IPS-18c (cell line): Measurements from ENCODE around the gene CCL13.

Experiments used
- H3K4me3 ChIP-seq: 2 replicates; pipeline ENCODE4 v1.7.0; 2013; ENCODE audit warnings: low read depth, mild to moderate bottlenecking, low read length, moderate library complexity; ENCODE audit not compliant: insufficient read depth
- H3K9me3 ChIP-seq: one replicate; pipeline ENCODE4 v1.6.1; 2013; ENCODE audit warnings: mild to moderate bottlenecking, low read length, moderate library complexity; ENCODE audit not compliant: control insufficient read depth, insufficient read depth

CCL13 gene

DNA sequence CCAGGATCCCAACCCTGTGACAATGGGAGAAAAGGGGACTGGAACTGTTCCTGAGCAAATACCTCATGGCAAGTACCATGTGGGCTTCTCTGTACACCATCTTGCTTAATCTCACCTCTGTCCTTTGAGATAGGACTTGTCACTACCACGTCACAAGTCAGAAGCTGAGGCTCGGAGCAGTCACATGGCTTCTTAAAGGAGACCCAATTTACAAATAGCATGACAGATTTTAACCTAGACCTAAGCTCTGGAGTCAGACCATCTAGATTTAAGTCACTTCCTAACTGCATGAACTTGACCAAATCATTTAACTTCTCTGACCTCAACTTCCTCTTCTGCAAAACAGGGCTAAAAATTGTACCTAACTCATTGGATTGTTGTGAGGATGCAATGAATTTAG, 42.7 kb downstream of the CCL13 start:
- H3K9me3 ChIP-seq: no peaks in the 10 kb centered on the region
- no peak overlapping the region for H3K4me3 ChIP-seq

DNA sequence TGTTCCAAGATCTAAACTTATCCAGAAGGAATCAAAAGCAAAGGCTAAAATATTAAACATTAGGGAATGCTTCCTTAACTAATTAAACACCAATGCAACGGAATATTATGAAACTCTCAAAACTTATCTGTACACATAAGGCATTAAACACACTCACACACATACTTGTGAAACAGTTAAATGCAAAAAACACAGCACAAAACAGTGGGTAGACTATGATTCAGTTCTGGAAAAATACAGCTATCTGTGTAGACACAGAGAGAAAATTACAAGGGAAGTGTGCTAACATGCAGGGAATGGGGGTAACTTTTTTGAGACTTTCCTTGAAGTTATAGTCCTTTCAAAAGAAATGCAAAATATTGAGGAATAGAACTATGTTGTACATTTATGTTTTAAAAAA, 43.4 kb downstream of the CCL13 start:
- H3K4me3 ChIP-seq: no peak overlapping the region
- no peaks in the 10 kb centered on the region for H3K9me3 ChIP-seq

DNA sequence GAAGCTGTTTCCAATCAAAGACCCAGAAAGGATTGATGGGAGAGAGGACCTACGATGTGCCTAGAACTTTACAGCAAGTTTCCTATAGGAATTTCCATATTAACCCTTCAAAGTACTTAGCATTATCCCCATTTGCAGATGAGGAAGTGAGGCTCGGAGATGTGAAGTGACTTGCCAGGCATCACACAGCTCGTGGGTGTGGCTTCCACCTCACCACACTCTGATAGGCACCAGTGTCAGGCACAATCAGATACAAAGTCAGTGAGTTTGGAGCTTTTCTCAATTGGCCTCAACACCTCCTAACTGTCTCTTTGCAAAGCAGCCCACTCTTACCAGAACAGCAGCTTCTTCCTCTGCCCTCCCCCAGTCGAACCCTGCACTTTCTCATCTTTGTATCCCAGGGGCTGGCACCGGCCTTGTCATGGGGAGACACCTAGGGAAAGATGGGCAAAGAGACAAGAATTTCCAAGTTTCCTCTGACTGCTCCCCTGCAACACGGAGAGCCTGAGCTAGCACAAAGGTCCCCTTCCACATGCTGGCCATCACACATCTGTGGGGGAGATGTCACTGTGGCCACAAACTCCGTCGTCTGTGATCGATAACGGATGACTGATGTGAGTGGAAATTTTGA, 44.1 kb downstream of the CCL13 start:
- Histone ChIP-seq H3K4me3 (no peak overlapping the region), H3K9me3 (no peaks in the 10 kb centered on the region)

DNA sequence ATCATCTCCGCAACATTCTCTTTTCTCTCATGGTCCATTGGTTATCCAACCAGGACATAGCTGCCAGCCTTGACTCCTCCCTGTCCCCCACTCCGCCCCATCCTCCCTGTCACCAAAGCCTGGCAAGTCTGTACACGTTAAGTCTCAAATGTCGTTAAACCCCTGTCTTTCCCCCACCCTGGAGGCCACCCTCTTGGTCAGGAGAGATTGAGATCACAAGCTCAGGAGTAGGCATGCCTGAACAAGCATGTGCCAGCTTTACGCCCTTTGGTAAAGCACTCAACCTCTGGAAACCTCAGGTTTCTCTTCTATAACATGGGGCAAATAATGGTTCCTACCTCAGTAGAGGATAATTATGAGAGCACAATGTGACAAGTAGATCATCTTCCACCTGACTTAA, 44.9 kb downstream of the CCL13 start:
- Histone ChIP-seq H3K9me3 (no peaks in the 10 kb centered on the region), H3K4me3 (no peak overlapping the region)

DNA sequence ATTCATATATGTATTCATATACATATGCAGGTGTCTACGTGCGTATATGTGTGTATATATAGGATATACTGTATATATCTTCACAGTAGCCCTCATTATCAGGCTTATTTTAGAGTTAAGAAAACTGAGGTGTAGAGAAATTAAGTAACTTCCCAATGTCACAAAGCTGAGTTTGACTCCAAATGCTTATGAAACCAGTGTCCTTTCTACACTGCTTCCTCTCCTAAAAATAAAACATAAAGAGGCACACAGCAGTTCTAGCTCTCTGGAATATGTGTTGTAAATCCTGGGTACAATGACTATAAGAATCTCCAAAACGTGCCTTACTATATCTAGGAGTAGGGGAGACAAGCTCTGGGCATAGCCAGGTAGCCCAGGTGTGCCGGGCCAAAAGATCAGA, 46.7 kb downstream of the CCL13 start:
- Histone ChIP-seq H3K9me3 (no peaks in the 10 kb centered on the region), H3K4me3 (no peak overlapping the region)

DNA sequence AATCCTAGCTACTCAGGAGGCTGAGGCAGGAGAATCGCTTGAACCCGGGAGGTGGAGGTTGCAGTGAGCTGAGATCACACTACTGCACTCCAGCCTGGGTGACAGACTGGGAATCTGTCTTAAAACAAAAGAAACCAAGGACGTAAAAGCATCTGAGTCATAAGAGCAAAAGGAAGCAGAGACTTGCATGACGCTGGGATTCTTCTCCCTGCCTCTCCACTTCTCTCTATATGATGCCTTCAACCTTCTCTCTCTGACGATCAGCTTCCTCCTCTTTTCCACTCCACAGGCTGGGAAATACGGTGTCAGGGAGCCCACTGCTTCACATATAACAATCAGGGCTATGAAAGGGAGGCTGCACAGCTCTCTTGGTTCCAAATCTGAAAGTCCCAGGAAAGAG, 49.9 kb downstream of the CCL13 start:
- H3K9me3 ChIP-seq: no peaks in the 10 kb centered on the region
- no peak overlapping the region for H3K4me3 ChIP-seq
